Vagina (tissue), 2 donors: ENCODE measurements around the gene HOXB7.

ENCODE experiments used
- POLR2A ChIP-seq, 2 donors: fragments of 450-650 bp; IDR thresholded peaks; one replicate each; pipeline ENCODE4 v1.6.1; 2017; ENCODE audit warnings: antibody characterized with exemption in 2 of 2, mild to moderate bottlenecking in 2 of 2, moderate library complexity in 2 of 2
- POLR2AphosphoS5 ChIP-seq, 2 donors: sonication (generic); formaldehyde crosslinking; IDR thresholded peaks; one replicate each; pipeline ENCODE4 v1.9.0; 2017; ENCODE audit warnings: antibody characterized with exemption in 2 of 2, mild to moderate bottlenecking in 2 of 2, low read depth in 1 of 2; ENCODE audit not compliant: insufficient read depth in 1 of 2
- TF ChIP-seq, protein P1 (sequence below), 3 experiments: fragments of 450-650 bp in 2 of 3; fragments of 200-600 bp in 1 of 3; sonication (generic) in 1 of 3; IDR thresholded peaks; one replicate each; pipeline ENCODE4 v1.5.1; 2017 to 2019; ENCODE audit warnings: antibody characterized with exemption in 3 of 3, mild to moderate bottlenecking in 2 of 3, moderate library complexity in 2 of 3

GRCh38 chr17:48582750-48583069 lies 28.1 kb downstream of the HOXB7 start:
- TF ChIP-seq, protein P1, sequence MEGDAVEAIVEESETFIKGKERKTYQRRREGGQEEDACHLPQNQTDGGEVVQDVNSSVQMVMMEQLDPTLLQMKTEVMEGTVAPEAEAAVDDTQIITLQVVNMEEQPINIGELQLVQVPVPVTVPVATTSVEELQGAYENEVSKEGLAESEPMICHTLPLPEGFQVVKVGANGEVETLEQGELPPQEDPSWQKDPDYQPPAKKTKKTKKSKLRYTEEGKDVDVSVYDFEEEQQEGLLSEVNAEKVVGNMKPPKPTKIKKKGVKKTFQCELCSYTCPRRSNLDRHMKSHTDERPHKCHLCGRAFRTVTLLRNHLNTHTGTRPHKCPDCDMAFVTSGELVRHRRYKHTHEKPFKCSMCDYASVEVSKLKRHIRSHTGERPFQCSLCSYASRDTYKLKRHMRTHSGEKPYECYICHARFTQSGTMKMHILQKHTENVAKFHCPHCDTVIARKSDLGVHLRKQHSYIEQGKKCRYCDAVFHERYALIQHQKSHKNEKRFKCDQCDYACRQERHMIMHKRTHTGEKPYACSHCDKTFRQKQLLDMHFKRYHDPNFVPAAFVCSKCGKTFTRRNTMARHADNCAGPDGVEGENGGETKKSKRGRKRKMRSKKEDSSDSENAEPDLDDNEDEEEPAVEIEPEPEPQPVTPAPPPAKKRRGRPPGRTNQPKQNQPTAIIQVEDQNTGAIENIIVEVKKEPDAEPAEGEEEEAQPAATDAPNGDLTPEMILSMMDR (IDR thresholded peaks at IDR 0.05) = no peak
- TF ChIP-seq POLR2AphosphoS5 (IDR thresholded peaks at IDR 0.05; ENCODE audit: insufficient read depth in 1 of 2, low read depth in 1 of 2) (no peak), POLR2A (IDR thresholded peaks at IDR 0.05) (no peak)
